HG03159 (cell line): ENCODE measurements around the gene KLHL29.

Experiments used
- ATAC-seq: cut with Tn5 transposase; IDR thresholded peaks from one replicate; pipeline ENCODE4 v1.9.1; 2021; ENCODE audit warnings: mild to moderate bottlenecking, moderate library complexity; ENCODE audit not compliant: unreplicated experiment

Gene KLHL29

DNA sequence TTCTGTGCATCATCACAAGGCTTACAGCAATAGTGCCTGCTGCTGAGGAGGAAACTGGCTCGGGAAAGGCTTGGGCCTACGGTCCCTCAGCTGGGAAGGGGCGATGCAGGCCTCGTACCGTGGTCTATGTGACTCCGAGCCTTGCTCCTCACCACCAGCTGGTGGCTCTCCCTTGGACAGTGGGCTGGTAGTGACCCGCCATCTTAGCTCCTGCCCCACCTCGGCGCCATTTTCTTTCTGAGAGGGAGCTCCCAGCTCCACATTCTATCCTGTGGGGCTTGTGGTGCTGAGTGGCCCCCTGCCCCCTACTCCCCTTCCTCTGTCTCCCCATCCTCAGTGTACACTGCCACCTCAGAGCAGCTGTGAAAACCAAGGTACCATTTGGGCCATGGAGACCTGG, 255.7 kb downstream of the KLHL29 start:
- ATAC-seq = no peak

DNA sequence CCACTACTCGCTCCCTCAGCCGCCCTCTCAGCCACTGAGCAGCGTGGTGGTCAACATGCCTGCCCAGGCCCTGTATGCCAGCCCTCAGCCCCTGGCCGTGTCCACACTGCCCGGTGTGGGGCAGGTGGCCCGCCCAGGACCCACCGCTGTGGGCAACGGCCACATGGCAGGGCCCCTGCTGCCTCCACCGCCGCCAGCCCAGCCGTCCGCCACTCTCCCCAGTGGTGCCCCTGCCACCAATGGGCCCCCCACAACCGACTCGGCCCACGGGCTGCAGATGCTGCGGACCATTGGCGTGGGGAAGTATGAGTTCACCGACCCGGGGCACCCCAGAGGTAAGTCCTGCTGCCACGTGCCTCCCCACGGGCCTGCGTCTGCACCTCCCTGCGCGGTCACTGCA, 257.5 kb downstream of the KLHL29 start:
- no peak for ATAC-seq

DNA sequence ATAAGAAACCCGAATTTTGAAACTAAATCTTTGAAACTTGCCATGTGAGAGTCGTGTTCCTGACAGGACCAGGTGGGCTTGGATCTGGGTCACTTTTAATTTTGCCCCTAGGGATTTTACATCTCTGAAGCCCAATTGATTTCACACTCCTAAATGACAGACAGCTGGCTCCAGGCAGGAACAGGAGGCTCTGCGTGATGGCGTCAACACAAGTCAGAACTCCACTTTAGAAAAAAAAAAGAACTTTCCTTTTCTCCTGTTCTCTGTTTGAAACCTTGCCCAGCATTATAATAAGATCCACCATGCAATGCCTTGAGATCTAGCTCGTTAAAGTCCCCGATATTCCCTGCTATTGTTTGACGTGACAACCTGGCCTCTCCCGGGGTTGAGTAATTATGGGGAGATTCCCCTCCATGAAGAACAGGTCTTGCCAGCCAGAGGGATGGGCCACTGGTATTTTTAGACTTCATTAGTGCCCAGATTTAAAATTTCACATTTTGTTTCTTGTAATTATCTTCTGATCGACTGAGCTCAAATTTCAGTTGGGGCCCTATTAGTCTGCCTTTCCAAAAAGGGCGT, 260.3 kb downstream of the KLHL29 start:
- no peak for ATAC-seq

GRCh38 chr2:23647563-23647962, 262.6 kb downstream of the KLHL29 start:
- ATAC-seq = no peak

DNA sequence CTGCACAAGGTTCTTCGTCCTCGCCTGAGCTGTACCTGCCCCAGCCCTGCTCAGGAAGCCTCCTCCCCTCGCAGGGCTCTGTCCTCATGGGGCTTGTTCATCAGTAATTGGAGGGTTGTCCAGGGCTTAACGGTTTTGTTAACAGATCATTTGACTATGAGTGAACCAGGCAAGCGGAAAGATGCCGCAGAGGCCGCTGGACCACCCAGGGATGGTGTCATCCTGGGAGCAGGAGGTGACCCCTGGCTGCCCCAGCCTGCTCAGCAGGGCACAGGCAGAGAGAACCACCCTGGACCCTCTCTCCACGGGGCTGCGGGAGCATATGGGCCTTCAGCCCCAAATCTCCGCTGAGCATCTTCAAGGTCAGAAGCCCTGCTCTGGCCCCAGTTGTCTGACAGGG, 264.3 kb downstream of the KLHL29 start:
- no peak for ATAC-seq

- no peak for ATAC-seq
These were observed 264.8 kb downstream of the KLHL29 start for GRCh38 chr2:23649819-23650218.

DNA sequence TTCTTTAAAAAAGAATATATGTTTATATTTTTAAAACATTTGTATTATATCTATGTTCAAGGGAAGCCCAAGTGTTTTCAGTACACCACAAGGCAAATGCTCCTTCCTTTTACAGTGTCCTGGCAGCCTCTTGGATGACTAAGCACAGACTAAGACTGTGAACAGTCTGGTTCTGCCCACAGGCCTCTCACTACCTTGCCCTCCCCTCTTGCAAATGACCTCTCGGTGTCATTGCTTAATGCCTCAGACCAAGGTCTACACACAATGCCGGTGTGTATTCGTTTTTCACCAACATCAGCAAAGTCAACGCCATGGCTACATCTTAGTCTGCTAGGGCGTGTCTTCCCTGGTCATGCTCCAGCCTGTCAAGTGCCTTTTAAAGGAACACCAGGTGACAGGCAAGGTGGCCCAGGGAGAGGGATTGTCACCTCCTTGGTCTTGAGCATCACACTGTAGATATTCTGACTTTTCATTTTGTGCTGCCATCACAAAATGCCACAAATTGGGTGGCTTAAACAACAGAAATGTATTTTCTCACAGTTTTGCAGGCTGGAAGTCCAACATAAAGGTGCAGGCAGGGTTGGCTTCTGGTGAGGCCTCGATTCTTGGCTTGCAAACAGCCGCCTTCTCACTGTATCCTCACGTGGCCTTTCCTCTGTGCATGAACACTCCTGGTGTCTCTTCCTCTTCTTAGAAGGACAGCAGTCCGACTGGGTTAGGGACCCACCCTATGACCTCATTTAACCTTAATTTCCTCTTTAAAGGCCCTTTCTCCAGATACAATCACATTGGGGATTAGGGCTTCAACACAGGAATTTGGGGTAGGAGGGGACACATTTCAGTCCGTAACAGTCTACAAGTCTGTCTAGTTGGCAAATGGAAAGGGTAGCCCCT, 266.5 kb downstream of the KLHL29 start:
- no peak for ATAC-seq

DNA sequence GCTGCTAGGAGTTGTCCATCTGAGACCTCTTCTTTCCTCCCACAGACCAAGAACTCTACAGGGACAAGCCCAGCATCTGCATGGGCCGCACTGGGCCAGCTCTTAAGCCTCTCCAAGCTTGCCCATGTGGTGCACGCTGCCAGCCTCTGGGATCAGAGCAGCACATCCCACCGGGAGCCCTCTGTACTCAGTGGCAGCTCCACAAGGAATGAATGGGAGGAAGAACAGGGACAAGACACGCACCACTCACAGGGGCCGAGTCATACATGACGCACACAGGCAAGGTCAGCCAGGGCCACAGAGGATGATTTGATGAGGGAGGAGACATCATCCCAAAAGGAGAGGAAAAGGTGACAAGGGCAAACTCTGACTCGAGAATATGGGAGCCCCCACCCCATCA, 268.3 kb downstream of the KLHL29 start:
- ATAC-seq = no peak

DNA sequence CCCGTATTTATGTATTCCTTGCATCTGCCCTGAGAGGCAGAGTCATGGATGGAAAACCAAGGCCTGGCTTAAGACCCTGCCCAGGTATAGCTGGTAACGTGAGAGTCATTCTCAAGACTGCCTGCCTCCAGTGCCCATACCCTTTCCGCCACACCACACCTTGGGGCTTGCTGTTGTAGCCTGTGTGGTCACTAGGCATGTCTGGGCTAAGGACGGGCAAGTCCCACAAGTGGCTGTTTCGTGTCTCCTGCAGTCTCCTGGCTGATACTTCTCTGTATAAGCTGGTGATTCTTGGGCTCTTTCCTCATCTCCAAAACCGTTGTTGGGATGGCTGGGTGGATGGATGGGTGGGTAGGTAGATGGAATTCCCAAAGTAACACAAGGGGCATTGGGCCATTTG, 269.8 kb downstream of the KLHL29 start:
- ATAC-seq = no peak

DNA sequence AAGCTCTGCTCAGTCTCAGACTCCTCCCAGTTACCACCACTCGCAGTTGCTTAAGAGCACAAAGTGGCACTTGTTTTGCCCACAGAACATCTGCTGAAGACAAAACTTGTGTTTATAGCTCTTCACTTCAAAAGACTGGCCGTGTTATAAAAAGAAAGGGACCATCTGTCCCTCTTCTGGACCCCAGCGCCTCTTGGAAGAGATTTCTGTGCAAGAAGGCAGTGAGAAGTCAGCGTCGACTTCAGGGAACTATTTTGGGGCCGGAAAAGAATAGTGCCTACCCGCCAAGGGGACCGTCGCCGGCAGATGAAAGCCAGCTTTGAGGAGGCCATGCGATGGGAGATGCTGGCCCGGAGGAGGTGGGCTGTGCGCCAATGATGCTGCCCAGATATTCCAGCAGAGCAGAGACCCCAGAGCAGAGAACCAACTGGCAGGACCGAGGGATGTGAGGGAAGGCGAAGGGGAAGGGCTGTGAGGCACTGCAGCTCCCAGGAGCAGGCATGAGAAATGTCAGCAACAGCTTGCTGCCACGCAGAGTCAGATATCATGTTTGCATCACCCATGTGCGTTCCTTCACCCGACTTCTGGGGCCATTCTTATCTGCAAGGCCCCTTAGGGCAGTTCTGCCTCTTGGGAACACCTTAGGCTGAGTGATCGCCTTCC, 271.1 kb downstream of the KLHL29 start:
- ATAC-seq = no peak

DNA sequence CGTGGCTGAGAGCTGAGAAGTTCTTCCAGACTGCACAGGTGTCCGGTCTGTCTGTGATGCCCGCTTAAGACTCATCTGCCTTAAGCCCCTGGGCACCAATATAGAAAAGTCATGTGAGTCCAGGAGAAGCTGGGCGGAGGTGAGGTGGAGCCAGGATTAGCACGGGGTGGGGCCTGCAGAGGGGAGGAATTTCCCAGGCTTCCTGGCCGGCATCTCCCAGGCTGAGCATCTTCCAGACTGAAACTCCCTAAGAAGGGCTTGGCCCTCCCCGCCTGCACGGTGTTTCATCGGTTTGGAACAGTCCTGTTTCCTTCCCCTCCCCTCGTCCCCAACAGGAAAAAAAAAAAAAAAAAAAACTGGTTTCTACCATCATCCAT, 271.6 kb downstream of the KLHL29 start:
- no peak for ATAC-seq

- no peak for ATAC-seq
These were observed 272.4 kb downstream of the KLHL29 start for GRCh38 chr2:23657371-23657770.

DNA sequence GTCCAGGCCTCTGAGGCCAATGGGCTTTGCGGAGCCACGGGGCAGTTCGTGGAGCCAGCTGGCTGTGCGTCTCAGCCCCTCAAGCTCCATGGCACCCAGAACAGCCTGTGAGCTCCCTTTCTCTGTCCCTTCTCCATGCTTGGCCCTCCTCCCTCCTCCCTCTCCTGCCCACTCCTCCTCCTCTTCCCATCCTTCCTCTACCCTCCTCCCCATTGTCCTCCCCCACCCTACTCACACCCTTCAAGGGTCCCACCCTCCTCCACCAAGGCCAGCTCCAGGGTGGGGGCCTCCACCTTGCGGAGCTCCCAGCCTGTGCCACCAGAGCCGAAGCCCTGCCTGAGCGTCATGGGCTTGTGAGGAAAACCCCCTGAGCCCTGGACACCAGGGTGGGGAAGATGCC, 273.0 kb downstream of the KLHL29 start:
- ATAC-seq = no peak

- ATAC-seq = no peak
These were observed 273.5 kb downstream of the KLHL29 start for GRCh38 chr2:23658466-23658942.

- ATAC-seq = no peak
These were observed 274.3 kb downstream of the KLHL29 start for GRCh38 chr2:23659328-23659727.

DNA sequence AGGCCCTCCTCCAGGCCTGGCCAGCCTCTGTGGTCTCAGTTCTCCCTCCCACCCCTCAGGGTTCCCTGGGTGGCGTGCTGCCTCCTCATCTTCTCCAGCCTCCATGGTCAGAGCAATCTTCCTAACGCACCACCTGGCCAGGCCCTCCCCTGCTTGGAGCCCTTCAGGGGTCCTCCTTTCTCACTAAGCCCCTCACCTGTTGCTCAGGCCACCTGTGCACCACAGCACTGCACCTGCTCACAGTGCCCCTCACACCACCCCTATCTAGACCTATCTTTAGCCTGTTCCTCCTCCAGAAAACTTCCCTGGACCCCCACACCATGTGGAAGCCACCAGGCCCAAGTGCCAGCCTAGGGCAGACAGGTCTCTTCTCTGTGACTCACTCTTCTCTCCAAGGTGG, 274.8 kb downstream of the KLHL29 start:
- no peak for ATAC-seq

- no peak for ATAC-seq
These were observed 275.3 kb downstream of the KLHL29 start for GRCh38 chr2:23660237-23660636.

GRCh38 chr2:23661276-23662050, 276.5 kb downstream of the KLHL29 start:
- ATAC-seq = no peak

GRCh38 chr2:23662466-23662865, 277.5 kb downstream of the KLHL29 start:
- no peak for ATAC-seq

- no peak for ATAC-seq
These were observed 278.3 kb downstream of the KLHL29 start for GRCh38 chr2:23662941-23663920.
